Epithelial cell of proximal tubule (primary cell): ENCODE results near the gene PARS2. TPM values are rescaled to one million over a fixed set of nuclear protein-coding genes. Genes with fewer than 3 reads are reported as not detected.

Experiments used
- DNase-seq: peaks from one replicate; pipeline ENCODE4 v3.0.0-alpha.2; 2011; ENCODE audit warnings: low read depth
- H3K4me3 ChIP-seq: 2 replicates; pipeline ENCODE4 v1.5.1; 2011; ENCODE audit warnings: low read depth, mild to moderate bottlenecking, low read length
- total RNA-seq: library from RNA; depleted of rRNA; stranded (reverse); fragments of >200 nt; gene quantifications from 2 replicates; pipeline ENCODE4 v1.2.3, GENCODE V29; 2015
- TF ChIP-seq, protein P1 (sequence below): conservative IDR thresholded peaks from 2 replicates; pipeline ENCODE4 v1.5.1; 2012; ENCODE audit warnings: low read depth, mild to moderate bottlenecking, low read length

The PARS2 gene
- total RNA-seq, 1 donor from 2014 or later = 5.4 TPM

DNA sequence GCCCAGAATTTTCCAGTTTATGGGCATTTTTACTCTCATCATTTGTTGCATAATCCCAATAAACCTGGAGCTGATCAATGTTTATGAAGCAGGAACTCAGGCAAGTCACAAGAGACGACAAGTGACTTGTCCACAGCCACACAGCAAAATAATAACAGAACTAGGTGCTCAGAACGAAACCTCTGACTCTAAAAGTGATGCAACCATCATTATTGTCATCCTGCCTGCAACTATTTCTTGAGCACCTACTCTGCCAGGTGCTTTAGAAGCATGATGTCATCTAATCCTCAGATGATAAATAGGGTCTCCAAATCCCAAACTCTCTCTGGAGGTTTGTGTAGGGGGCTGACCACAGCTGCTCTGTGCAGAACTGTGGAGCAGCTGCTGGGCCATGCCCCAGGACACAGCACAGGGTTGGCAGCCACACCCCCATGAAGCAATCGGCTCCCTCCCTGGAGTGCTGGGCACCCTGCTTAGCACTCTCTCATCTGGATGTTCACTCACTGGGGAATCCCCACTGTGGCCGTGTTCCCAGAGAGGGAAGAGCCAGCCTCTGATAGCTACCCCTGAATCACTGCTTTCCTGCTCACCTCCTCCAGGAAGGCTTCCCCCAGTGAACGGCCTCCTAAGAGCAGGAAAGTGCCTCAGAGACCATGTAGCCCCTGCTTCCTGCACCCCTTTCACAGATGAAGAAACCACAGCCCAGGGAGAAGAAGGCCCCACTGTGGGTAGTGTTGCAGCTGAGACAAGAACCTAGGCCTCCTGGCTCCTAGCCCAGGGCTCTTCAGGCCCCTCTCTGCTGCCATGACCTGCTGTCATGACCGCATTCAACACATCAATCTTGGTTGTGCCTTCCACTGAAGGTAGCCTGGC lies 34.7 kb upstream of the PARS2 start:
- DNase-seq = no peak
- TF ChIP-seq, protein P1, sequence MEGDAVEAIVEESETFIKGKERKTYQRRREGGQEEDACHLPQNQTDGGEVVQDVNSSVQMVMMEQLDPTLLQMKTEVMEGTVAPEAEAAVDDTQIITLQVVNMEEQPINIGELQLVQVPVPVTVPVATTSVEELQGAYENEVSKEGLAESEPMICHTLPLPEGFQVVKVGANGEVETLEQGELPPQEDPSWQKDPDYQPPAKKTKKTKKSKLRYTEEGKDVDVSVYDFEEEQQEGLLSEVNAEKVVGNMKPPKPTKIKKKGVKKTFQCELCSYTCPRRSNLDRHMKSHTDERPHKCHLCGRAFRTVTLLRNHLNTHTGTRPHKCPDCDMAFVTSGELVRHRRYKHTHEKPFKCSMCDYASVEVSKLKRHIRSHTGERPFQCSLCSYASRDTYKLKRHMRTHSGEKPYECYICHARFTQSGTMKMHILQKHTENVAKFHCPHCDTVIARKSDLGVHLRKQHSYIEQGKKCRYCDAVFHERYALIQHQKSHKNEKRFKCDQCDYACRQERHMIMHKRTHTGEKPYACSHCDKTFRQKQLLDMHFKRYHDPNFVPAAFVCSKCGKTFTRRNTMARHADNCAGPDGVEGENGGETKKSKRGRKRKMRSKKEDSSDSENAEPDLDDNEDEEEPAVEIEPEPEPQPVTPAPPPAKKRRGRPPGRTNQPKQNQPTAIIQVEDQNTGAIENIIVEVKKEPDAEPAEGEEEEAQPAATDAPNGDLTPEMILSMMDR = no peak
- no peak overlapping the region for H3K4me3 ChIP-seq

DNA sequence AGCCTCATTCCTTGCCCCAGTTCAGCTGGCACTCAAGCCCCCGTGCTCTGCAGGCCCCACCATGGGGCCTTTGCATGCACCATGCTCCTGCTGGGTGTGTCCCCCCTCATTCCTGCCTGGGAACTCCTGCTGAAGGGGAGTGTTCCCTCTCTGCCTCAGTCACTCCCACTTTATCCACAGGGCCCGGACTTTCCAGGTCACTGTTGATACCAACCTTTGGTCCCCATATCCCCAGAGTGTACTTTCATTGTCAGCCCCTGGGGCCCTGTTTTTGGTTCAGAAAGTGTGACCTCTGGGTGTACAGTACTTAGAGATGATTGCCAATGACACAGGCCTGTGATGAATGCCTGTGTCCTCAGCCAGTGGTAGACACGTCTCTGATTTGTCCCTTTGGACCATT lies 33.9 kb upstream of the PARS2 start:
- no peak for DNase-seq
- no peak overlapping the region for H3K4me3 ChIP-seq
- TF ChIP-seq, protein P1 = no peak

DNA sequence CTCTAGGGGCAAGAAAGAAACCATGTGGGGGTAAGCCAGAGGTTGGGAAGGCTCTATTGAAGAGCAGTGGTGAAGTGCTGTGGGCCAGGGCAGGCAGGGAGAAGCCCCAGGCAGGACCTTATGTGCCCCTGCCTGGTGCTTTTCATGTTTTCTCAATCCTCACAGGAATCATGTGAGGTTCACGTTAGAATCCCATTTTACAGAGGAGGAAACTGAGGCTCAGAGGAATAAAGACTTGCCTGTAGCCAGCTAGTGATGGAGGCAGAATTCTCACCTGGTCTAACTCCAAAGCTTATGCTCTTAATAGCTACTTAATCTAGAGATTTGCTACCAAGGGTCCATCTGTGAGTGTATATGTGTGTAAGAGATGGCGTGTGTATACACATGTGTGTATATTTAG lies 32.6 kb upstream of the PARS2 start:
- TF ChIP-seq, protein P1 = no peak
- DNase-seq = no peak
- no peak overlapping the region for H3K4me3 ChIP-seq

GRCh38 chr1:54795841-54796468 lies 31.6 kb upstream of the PARS2 start:
- no peak for DNase-seq
- TF ChIP-seq, protein P1 = no peak
- no peak overlapping the region for H3K4me3 ChIP-seq

DNA sequence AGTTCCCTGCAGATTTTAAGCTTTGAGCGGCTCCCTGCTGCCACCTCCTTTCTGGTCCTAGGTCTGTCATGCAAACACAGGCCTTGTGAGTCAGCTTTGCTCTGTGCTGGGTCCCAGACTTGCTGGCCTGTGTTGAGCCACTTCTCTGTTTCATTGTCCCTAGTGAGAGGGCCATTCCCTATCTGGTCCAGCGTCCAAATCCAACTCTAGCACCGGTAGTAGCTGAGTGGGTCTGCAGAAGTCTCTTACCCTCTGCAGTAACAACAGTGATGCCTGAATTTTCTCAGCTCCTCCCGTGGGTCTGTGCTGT lies 31.0 kb upstream of the PARS2 start:
- TF ChIP-seq, protein P1 = no peak
- no peak overlapping the region for H3K4me3 ChIP-seq
- no peak for DNase-seq

DNA sequence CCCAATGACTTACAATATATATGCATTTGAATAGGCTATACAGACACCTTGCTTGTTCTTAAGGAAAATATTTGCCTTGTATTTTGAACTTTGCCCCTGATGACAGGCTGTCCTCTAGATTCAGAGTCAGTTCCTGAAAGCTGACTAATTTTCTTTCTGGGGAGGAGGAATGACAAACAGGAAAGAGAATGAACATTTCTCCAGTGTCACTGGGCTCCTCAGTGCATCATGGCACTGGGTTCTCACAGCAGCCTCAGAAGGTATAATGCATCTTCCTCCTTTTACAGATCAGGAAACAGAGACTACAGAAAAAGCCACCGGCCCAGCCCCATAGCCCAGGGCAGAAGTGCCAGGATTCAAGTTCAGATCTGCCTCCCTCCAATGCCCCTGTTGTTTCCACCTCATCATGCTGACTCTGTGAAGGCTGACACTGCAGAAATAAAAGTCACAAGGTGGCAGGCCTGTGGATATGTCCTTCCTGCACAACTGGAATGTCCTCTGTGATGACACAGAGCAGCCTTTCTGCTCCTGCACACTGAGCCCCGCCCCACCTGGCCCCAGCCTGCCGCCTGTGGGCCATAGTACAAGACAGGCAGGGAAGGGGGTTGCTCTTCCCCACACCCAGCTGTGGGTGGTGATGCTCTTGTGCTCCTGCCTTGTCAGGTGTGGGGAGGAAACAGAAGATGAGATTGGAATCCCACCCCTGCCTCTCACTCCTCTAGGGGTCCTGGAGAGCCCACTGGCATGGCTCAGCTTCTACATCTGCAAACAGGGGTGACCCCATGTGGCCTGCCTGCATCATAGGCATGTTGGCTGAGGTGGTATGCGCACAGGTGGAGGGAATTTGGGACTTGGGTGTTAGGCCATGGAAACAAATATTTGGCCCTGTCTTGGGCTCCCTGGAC lies 30.4 kb upstream of the PARS2 start:
- no peak for DNase-seq
- no peak overlapping the region for H3K4me3 ChIP-seq
- TF ChIP-seq, protein P1 = no peak
